ENCODE data around the gene FREM2. TPM values are rescaled to one million over a fixed set of nuclear protein-coding genes. Genes with fewer than 3 reads are reported as not detected.
A peak's percentile ranks its signal among the peaks of the same experiment; 100 is the strongest.

Gene FREM2, protein sequence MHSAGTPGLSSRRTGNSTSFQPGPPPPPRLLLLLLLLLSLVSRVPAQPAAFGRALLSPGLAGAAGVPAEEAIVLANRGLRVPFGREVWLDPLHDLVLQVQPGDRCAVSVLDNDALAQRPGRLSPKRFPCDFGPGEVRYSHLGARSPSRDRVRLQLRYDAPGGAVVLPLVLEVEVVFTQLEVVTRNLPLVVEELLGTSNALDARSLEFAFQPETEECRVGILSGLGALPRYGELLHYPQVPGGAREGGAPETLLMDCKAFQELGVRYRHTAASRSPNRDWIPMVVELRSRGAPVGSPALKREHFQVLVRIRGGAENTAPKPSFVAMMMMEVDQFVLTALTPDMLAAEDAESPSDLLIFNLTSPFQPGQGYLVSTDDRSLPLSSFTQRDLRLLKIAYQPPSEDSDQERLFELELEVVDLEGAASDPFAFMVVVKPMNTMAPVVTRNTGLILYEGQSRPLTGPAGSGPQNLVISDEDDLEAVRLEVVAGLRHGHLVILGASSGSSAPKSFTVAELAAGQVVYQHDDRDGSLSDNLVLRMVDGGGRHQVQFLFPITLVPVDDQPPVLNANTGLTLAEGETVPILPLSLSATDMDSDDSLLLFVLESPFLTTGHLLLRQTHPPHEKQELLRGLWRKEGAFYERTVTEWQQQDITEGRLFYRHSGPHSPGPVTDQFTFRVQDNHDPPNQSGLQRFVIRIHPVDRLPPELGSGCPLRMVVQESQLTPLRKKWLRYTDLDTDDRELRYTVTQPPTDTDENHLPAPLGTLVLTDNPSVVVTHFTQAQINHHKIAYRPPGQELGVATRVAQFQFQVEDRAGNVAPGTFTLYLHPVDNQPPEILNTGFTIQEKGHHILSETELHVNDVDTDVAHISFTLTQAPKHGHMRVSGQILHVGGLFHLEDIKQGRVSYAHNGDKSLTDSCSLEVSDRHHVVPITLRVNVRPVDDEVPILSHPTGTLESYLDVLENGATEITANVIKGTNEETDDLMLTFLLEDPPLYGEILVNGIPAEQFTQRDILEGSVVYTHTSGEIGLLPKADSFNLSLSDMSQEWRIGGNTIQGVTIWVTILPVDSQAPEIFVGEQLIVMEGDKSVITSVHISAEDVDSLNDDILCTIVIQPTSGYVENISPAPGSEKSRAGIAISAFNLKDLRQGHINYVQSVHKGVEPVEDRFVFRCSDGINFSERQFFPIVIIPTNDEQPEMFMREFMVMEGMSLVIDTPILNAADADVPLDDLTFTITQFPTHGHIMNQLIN (N-terminal part only)
- total RNA-seq (2014; rRNA removed; shearing (Covaris generic)) = 29.6 and 29.8 TPM in 2 replicates
- 2.2 and 2.4 TPM in 2 replicates for polyA plus RNA-seq (2016; fragmentation: Nextera tagmentation; extraction: Ambion mirVana)
- long read RNA-seq, partial matches to known transcripts = 0 of 1 reads
- long read RNA-seq, other reads (novel, unspliced or antisense) = 1 of 1 reads

- peaks cover 11% of the 10 kb centered on the region for H3K27me3 Mint-ChIP-seq (ENCODE audit: insufficient read depth, low read depth, poor library complexity)
- Histone ChIP-seq H3K27ac (ENCODE audit: low read depth) (peak within 1 kb of the TSS; percentile 78), H3K9me2 (ENCODE audit: insufficient read depth) (no peaks in the 10 kb centered on the region), H3K27me3 (ENCODE audit: insufficient read depth) (peaks cover 17% of the 10 kb centered on the region), H3K4me3 (peak within 1 kb of the TSS; percentile 57), H3K36me3 (ENCODE audit: insufficient read depth) (no peaks in the 10 kb centered on the region), H3K4me2 (peak within 1 kb of the TSS; percentile 75), H3K79me2 (replicated peaks; ENCODE audit: insufficient read depth) (no peaks in the 10 kb centered on the region), H3F3A (replicated peaks; ENCODE audit: low read depth) (no peaks in the 10 kb centered on the region), H4K20me1 (replicated peaks; ENCODE audit: insufficient read depth) (0 out of 2 replicates have a peak, but pooled peaks cover 3% of the 10 kb centered on the region), H2AFZ (peak within 1 kb of the TSS; percentile 96), H3K4me1 (ENCODE audit: insufficient read depth) (peaks cover 17% of the 10 kb centered on the region)
- H3K4me3 Mint-ChIP-seq = peak within 1 kb of the TSS; percentile 85
- peak; percentile 98 for DNase-seq (ENCODE audit: low spot score)
- peaks cover 16% of the 10 kb centered on the region; the same call in 2 of the 3 replicates for H3K9me3 Mint-ChIP-seq
- H3K36me3 Mint-ChIP-seq (ENCODE audit: low read depth) = peaks cover 41% of the 10 kb centered on the region
- H3K4me1 Mint-ChIP-seq = peaks cover 12% of the 10 kb centered on the region
- H3K27ac Mint-ChIP-seq = peak within 1 kb of the TSS; percentile 93
- ATAC-seq = peak; percentile 87
- TF ChIP-seq NANOG (IDR thresholded peaks at IDR 0.05; ENCODE audit: borderline replicate concordance) (no peak), ZNF114 (CRISPR knock-in tag; IDR thresholded peaks at IDR 0.05) (no peak), ZNF331 (CRISPR knock-in tag; IDR thresholded peaks at IDR 0.05; ENCODE audit: low read depth) (no peak), POLR2AphosphoS5 (IDR thresholded peaks at IDR 0.05; ENCODE audit: low read depth) (peak; percentile 81), CREB1 (CRISPR knock-in tag; IDR thresholded peaks at IDR 0.05; ENCODE audit: low read depth) (peak; percentile 53; the same call in 1 of the 2 replicates)
- TF ChIP-seq, protein P1, sequence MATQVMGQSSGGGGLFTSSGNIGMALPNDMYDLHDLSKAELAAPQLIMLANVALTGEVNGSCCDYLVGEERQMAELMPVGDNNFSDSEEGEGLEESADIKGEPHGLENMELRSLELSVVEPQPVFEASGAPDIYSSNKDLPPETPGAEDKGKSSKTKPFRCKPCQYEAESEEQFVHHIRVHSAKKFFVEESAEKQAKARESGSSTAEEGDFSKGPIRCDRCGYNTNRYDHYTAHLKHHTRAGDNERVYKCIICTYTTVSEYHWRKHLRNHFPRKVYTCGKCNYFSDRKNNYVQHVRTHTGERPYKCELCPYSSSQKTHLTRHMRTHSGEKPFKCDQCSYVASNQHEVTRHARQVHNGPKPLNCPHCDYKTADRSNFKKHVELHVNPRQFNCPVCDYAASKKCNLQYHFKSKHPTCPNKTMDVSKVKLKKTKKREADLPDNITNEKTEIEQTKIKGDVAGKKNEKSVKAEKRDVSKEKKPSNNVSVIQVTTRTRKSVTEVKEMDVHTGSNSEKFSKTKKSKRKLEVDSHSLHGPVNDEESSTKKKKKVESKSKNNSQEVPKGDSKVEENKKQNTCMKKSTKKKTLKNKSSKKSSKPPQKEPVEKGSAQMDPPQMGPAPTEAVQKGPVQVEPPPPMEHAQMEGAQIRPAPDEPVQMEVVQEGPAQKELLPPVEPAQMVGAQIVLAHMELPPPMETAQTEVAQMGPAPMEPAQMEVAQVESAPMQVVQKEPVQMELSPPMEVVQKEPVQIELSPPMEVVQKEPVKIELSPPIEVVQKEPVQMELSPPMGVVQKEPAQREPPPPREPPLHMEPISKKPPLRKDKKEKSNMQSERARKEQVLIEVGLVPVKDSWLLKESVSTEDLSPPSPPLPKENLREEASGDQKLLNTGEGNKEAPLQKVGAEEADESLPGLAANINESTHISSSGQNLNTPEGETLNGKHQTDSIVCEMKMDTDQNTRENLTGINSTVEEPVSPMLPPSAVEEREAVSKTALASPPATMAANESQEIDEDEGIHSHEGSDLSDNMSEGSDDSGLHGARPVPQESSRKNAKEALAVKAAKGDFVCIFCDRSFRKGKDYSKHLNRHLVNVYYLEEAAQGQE (IDR thresholded peaks at IDR 0.05; ENCODE audit: unreplicated experiment) = peak; percentile 23
- TF ChIP-seq, protein P2, sequence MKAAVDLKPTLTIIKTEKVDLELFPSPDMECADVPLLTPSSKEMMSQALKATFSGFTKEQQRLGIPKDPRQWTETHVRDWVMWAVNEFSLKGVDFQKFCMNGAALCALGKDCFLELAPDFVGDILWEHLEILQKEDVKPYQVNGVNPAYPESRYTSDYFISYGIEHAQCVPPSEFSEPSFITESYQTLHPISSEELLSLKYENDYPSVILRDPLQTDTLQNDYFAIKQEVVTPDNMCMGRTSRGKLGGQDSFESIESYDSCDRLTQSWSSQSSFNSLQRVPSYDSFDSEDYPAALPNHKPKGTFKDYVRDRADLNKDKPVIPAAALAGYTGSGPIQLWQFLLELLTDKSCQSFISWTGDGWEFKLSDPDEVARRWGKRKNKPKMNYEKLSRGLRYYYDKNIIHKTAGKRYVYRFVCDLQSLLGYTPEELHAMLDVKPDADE (IDR thresholded peaks at IDR 0.05) = peak; percentile 32; the same call in 1 of the 2 replicates
These were observed at the start of gene FREM2 for GRCh38 chr13:38686577-38687245. TSS of gene FREM2 (plus strand) at chr13:38687077. CDS start at chr13:38687345, 268 bp downstream.

All from GM23338 (cell line).